Measurements from ENCODE around the gene FOCAD. TPM values are rescaled to one million over a fixed set of nuclear protein-coding genes. Genes with fewer than 3 reads are reported as not detected.

The FOCAD gene
- total RNA-seq, 1 experiment from 2014 or later, result 33.5 TPM

DNA sequence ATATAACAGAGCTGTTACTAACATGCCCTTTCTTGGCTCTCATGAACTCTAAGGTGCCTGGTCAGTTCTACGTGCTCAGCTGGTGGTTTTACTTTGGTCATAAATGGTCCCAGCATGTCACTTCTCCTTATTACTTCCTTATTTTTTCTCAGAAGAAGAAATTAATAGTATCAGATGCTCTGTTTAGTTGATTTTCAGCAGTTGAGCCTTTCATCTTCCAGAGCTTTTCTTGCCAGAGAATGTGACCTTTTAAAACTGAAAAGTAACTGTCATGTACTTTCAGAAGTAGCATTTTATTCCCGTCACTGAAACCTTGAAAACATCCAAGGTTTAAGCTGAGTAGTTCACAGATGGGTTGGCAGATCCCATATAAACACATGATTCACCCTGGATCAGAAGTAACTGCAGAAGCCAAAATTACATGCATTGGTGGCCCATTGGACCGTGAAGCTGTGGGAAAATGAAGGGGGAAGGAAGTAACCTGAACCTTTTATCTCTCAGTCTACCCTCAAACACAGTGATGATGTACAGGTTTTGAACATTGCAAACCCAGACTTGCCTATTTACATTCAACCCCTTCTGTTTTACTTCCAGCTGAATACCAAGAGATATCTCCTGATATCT lies 296.9 kb downstream of the FOCAD start:
- peak; percentile 72 for DNase-seq (ENCODE audit: low spot score)

GRCh38 chr9:20981486-20981885 lies 297.4 kb downstream of the FOCAD start:
- DNase-seq (ENCODE audit: low spot score), result peak; percentile 11
- in situ Hi-C loops (cut with HindIII; ENCODE audit: low sequenced_read_pairs), result no loop called here

More for the DNA sequence above, 296.9 kb downstream of the FOCAD start:
- in situ Hi-C loops (cut with HindIII; ENCODE audit: low sequenced_read_pairs), result no loop called here

DNA sequence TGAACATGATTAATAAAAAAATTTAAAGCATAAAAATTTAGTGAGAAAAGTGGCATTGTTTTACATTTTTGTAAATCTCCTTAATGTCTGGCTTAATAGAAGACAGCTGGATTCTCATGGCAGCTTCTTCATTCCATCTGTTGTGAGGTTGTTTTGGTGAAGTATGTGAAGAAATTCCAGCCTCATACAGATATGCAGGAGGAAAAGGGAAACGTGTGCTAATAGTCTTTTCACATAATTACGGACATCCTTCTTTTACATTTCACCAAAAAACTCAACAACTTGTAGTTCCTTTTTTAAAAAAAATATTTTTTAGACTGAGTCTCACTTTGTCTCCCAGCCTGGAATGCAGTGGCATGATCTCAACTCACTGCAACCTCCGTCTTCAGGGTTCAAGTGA lies 300.4 kb downstream of the FOCAD start:
- in situ Hi-C loops (cut with HindIII; ENCODE audit: low sequenced_read_pairs), result no loop called here
- DNase-seq (ENCODE audit: low spot score), result no peak

GRCh38 chr9:20985851-20986600 lies 302.0 kb downstream of the FOCAD start:
- in situ Hi-C loops (cut with HindIII; ENCODE audit: low sequenced_read_pairs), result no loop called here
- peak; percentile 79 for DNase-seq (ENCODE audit: low spot score)

DNA sequence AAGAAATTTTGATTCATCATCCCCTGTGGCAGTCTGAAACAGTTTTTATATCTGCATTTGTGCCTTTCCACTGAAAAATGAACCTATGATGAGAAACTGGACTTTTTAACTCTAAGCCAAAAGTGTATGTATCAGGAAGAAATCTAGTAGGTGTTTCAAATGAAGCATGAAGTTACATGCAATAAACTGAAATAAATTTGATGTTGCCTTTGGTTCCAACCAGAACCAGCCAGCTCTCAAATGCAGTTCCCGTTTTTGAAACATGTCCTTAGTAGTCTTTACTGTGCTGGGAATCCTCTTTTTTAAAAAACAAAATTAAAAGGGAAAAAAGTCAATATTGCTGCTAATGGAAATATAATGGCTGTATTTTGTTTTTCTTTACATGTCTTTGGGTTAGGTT lies 303.5 kb downstream of the FOCAD start:
- in situ Hi-C loops (cut with HindIII; ENCODE audit: low sequenced_read_pairs), result no loop called here
- peak; percentile 64 for DNase-seq (ENCODE audit: low spot score)

- in situ Hi-C loops (cut with HindIII; ENCODE audit: low sequenced_read_pairs), result no loop called here
These were observed 304.0 kb downstream of the FOCAD start for GRCh38 chr9:20988061-20988460.

GRCh38 chr9:20988671-20989315 lies 304.7 kb downstream of the FOCAD start:
- in situ Hi-C loops (cut with HindIII; ENCODE audit: low sequenced_read_pairs), result no loop called here
- DNase-seq (ENCODE audit: low spot score), result peak; percentile 29

More at GRCh38 chr9:20988061-20988460, 304.0 kb downstream of the FOCAD start:
- DNase-seq (ENCODE audit: low spot score), result peak; percentile 50

DNA sequence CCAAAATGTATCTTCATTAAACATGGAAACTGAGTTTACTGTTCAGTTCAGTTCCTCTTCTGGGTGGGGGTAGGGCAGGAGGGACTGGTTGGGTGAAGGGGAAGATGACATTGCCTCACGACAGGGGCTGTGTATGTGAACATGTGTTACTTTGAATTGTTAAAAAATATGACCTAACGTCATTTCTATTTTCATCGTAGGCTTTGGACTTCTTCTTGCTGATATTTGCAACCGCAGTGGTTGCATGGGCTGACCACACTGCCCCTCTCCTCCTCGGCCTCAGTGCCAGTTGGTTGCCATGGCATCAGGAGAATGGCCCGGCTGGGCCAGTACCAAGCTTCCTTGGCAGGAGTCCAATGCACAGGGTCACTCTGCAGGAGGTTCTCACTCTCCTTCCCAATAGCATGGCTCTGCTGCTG lies 305.9 kb downstream of the FOCAD start:
- peak; percentile 99 for DNase-seq (ENCODE audit: low spot score)
- in situ Hi-C loops (cut with HindIII; ENCODE audit: low sequenced_read_pairs), result no loop called here

DNA sequence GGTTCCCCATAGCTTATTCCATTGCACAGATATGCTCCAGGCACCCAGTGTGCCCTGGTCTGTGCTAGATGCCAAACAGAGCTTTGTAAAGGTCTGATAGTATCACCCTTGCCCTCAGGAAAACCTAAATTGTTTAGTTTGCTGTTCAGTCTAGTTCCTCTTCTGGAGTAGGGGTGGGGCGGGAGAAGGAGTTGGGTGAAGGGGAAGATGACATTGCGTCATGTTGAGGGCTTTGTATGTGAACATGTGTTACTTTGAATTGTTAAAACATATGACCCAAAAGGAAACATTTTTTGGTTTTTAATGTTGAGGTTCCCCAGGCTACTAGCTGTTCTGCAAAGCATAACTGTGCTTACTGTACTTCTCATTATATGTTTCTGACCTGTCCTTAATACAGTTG lies 306.8 kb downstream of the FOCAD start:
- no peak for DNase-seq (ENCODE audit: low spot score)
- in situ Hi-C loops (cut with HindIII; ENCODE audit: low sequenced_read_pairs), result no loop called here

- DNase-seq (ENCODE audit: low spot score), result no peak
- in situ Hi-C loops (cut with HindIII; ENCODE audit: low sequenced_read_pairs), result no loop called here
These were observed 310.4 kb downstream of the FOCAD start for GRCh38 chr9:20994486-20994885.

- in situ Hi-C loops (cut with HindIII; ENCODE audit: low sequenced_read_pairs), result no loop called here
- no peak for DNase-seq (ENCODE audit: low spot score)
These were observed 311.6 kb downstream of the FOCAD start for GRCh38 chr9:20995616-20996015.

GRCh38 chr9:20996809-20997208 lies 312.8 kb downstream of the FOCAD start:
- DNase-seq (ENCODE audit: low spot score), result no peak
- in situ Hi-C loops (cut with HindIII; ENCODE audit: low sequenced_read_pairs), result no loop called here

- in situ Hi-C loops (cut with HindIII; ENCODE audit: low sequenced_read_pairs), result no loop called here
These were observed 313.5 kb downstream of the FOCAD start for GRCh38 chr9:20997503-20998076.

DNA sequence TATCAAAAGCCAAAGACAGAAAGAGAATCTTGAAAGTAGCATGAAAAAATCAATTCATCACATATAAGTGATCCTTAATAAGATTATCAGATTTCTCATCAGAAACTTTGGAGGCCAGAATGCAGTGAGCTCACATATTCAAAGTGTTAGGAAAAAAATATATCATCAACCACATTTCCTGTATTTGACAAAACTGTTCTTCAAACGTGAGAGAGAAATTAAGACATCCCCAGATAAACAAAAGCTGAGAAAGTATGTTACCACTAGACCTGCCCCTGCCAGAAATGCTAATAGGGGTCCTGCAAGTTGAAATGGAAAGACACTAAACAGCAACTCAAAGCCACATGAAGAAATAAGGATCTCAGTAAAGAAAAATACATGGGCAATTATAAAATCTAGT lies 317.5 kb downstream of the FOCAD start:
- DNase-seq (ENCODE audit: low spot score), result no peak
- in situ Hi-C loops (cut with HindIII; ENCODE audit: low sequenced_read_pairs), result no loop called here

More at GRCh38 chr9:20997503-20998076, 313.5 kb downstream of the FOCAD start:
- no peak for DNase-seq (ENCODE audit: low spot score)

- no peak for DNase-seq (ENCODE audit: low spot score)
- in situ Hi-C loops (cut with HindIII; ENCODE audit: low sequenced_read_pairs), result no loop called here
These were observed 318.0 kb downstream of the FOCAD start for GRCh38 chr9:21002040-21002439.

DNA sequence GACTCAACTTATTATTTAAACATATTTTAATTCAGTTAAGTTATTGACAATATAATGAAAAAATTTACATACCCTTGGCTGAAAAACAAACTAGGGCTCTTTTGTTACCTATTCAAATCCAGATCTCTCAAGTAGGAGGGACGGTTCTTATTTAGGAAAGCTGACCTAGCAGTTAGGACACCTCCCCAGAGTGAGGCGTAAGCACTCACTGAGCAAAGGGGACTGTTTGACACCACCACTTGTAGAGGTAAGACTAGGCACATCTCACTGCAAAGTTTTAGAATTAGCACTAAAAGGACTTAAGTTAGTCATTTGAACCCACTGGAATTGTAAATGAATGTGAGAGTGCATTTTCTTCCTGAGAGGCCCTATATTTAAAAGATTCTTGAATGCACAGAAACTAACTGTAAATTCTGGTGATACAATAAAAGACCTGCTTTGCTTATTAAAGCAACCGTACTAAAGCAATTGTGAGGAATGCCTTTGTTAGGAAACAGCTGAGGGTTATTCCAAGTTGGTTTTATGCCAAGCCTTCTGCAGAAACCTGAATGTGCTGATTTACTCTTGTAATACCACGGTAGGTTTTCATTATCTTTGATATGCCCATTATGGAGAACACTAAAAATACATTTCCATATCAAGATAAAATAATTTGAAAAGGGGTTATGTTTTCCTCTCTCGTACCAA lies 331.2 kb downstream of the FOCAD start:
- in situ Hi-C loops (cut with HindIII; ENCODE audit: low sequenced_read_pairs), result no loop called here

DNA sequence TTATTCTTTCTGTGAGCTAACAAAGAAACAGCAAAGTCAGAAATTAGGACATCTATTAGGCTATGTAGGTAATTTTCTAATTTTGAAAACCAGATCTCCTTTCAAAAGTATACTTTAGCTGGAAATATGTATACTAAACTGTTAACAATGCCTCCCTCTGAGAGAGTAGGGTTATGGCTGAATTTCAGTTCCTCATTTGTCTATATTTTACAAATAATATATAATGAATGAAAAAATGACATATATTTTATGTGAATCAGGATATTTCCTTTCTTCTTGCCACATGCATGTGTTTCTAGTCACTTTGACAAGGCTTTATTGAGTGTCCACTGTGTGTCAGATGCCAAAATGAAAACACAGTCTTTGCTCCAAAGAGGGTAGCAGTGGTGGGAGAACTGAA lies 331.9 kb downstream of the FOCAD start:
- in situ Hi-C loops (cut with HindIII; ENCODE audit: low sequenced_read_pairs), result no loop called here
- no peak for DNase-seq (ENCODE audit: low spot score)

More for the DNA sequence above, 331.2 kb downstream of the FOCAD start:
- peak; percentile 76 for DNase-seq (ENCODE audit: low spot score)

GRCh38 chr9:21016701-21017491 lies 332.8 kb downstream of the FOCAD start:
- no peak for DNase-seq (ENCODE audit: low spot score)
- in situ Hi-C loops (cut with HindIII; ENCODE audit: low sequenced_read_pairs), result no loop called here

- in situ Hi-C loops (cut with HindIII; ENCODE audit: low sequenced_read_pairs), result no loop called here
- no peak for DNase-seq (ENCODE audit: low spot score)
These were observed 334.1 kb downstream of the FOCAD start for GRCh38 chr9:21018177-21018576.
